ENCODE results near the gene NADSYN1. TPM values are rescaled to one million over a fixed set of nuclear protein-coding genes. Genes with fewer than 3 reads are reported as not detected.

The NADSYN1 gene
- total RNA-seq, 1 experiment from 2014 or later = 45.1 TPM

DNA sequence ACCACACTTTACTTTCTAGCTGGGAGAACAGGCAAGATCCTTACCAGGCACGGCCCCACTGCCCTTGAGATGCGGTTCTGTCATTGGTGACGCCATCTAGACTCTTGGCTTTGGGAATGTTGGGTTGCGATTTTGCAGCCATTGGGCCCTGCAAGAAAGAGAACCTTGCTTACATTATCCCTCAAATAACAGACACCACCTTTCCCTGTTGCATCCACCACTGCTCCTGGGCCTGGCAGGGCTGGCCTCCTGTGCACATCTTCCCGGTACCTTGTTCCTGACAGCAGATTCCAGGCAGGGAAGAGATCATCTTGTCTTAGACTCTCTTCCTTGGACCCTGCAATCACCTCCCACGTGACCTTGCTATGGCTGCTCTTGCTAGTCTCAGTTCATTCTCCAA is 8.2 kb upstream of the NADSYN1 start:
- Mint-ChIP-seq H3K36me3 (peaks cover 62% of the 10 kb centered on the region), H3K27me3 (ENCODE audit: low read depth) (no peaks in the 10 kb centered on the region), H3K4me1 (peaks cover 24% of the 10 kb centered on the region), H3K27ac (peak overlapping the region; percentile 13; the same call in 1 of the 2 replicates), H3K9me3 (peaks cover 7% of the 10 kb centered on the region), H3K4me3 (no peak overlapping the region)
- ChIA-PET POLR2A (no interaction called here), CTCF (no interaction called here)
- ATAC-seq (no peak), DNase-seq (ENCODE audit: low spot score) (no peak)
- TF ChIP-seq ZBTB21 (CRISPR knock-in tag; IDR thresholded peaks at IDR 0.05; ENCODE audit: borderline replicate concordance) (no peak), NFATC4 (CRISPR knock-in tag; IDR thresholded peaks at IDR 0.05) (no peak), SMAD4 (CRISPR knock-in tag; IDR thresholded peaks at IDR 0.05) (no peak), FOXK1 (CRISPR knock-in tag; IDR thresholded peaks at IDR 0.05) (no peak), RORB (CRISPR knock-in tag; IDR thresholded peaks at IDR 0.05) (no peak), CREB1 (CRISPR knock-in tag; IDR thresholded peaks at IDR 0.05) (no peak)
- TF ChIP-seq, protein P1, sequence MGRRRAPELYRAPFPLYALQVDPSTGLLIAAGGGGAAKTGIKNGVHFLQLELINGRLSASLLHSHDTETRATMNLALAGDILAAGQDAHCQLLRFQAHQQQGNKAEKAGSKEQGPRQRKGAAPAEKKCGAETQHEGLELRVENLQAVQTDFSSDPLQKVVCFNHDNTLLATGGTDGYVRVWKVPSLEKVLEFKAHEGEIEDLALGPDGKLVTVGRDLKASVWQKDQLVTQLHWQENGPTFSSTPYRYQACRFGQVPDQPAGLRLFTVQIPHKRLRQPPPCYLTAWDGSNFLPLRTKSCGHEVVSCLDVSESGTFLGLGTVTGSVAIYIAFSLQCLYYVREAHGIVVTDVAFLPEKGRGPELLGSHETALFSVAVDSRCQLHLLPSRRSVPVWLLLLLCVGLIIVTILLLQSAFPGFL (CRISPR knock-in tag; IDR thresholded peaks at IDR 0.05; ENCODE audit: borderline replicate concordance) = no peak
- TF ChIP-seq, protein P2, sequence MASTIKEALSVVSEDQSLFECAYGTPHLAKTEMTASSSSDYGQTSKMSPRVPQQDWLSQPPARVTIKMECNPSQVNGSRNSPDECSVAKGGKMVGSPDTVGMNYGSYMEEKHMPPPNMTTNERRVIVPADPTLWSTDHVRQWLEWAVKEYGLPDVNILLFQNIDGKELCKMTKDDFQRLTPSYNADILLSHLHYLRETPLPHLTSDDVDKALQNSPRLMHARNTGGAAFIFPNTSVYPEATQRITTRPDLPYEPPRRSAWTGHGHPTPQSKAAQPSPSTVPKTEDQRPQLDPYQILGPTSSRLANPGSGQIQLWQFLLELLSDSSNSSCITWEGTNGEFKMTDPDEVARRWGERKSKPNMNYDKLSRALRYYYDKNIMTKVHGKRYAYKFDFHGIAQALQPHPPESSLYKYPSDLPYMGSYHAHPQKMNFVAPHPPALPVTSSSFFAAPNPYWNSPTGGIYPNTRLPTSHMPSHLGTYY (CRISPR knock-in tag; IDR thresholded peaks at IDR 0.05) = no peak
- TF ChIP-seq, protein P3, sequence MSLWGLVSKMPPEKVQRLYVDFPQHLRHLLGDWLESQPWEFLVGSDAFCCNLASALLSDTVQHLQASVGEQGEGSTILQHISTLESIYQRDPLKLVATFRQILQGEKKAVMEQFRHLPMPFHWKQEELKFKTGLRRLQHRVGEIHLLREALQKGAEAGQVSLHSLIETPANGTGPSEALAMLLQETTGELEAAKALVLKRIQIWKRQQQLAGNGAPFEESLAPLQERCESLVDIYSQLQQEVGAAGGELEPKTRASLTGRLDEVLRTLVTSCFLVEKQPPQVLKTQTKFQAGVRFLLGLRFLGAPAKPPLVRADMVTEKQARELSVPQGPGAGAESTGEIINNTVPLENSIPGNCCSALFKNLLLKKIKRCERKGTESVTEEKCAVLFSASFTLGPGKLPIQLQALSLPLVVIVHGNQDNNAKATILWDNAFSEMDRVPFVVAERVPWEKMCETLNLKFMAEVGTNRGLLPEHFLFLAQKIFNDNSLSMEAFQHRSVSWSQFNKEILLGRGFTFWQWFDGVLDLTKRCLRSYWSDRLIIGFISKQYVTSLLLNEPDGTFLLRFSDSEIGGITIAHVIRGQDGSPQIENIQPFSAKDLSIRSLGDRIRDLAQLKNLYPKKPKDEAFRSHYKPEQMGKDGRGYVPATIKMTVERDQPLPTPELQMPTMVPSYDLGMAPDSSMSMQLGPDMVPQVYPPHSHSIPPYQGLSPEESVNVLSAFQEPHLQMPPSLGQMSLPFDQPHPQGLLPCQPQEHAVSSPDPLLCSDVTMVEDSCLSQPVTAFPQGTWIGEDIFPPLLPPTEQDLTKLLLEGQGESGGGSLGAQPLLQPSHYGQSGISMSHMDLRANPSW (CRISPR knock-in tag; conservative IDR thresholded peaks at IDR 0.05; ENCODE audit: low read depth) = no peak
- TF ChIP-seq, protein P4, sequence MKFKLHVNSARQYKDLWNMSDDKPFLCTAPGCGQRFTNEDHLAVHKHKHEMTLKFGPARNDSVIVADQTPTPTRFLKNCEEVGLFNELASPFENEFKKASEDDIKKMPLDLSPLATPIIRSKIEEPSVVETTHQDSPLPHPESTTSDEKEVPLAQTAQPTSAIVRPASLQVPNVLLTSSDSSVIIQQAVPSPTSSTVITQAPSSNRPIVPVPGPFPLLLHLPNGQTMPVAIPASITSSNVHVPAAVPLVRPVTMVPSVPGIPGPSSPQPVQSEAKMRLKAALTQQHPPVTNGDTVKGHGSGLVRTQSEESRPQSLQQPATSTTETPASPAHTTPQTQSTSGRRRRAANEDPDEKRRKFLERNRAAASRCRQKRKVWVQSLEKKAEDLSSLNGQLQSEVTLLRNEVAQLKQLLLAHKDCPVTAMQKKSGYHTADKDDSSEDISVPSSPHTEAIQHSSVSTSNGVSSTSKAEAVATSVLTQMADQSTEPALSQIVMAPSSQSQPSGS (CRISPR knock-in tag; IDR thresholded peaks at IDR 0.05; ENCODE audit: borderline replicate concordance, low read depth) = no peak
- TF ChIP-seq, protein P5, sequence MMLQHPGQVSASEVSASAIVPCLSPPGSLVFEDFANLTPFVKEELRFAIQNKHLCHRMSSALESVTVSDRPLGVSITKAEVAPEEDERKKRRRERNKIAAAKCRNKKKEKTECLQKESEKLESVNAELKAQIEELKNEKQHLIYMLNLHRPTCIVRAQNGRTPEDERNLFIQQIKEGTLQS (CRISPR knock-in tag; conservative IDR thresholded peaks at IDR 0.05) = no peak

DNA sequence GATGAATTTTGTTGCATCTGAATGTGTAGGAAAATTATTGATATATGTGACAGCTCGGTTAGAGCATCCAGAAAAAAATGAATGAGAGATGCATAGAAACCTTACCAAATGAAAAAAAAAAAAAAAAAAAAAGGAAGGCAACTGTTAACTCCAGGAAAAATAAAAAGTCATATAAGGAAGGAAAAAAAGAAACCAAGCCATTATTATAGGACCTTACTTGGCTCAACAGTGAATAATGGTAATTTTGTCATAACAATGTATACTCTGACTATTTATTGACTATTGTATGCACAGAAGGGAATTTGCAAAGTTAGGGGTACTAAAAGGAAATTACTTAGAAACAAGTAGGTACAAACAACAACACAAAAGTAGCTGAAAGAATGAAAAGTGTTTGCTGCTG is 6.9 kb upstream of the NADSYN1 start:
- Mint-ChIP-seq H3K4me1 (peaks cover 35% of the 10 kb centered on the region), H3K9me3 (peaks cover 7% of the 10 kb centered on the region), H3K36me3 (peaks cover 55% of the 10 kb centered on the region), H3K27me3 (ENCODE audit: low read depth) (no peaks in the 10 kb centered on the region), H3K27ac (no peak overlapping the region), H3K4me3 (peak overlapping the region; percentile 90)
- ChIA-PET POLR2A (no interaction called here), CTCF (no interaction called here)
- no peak for TF ChIP-seq MYBL2 (CRISPR knock-in tag; IDR thresholded peaks at IDR 0.05)
- TF ChIP-seq NR3C1 (CRISPR knock-in tag; conservative IDR thresholded peaks at IDR 0.05; ENCODE audit: low read depth) = no peak
- TF ChIP-seq, protein P6, sequence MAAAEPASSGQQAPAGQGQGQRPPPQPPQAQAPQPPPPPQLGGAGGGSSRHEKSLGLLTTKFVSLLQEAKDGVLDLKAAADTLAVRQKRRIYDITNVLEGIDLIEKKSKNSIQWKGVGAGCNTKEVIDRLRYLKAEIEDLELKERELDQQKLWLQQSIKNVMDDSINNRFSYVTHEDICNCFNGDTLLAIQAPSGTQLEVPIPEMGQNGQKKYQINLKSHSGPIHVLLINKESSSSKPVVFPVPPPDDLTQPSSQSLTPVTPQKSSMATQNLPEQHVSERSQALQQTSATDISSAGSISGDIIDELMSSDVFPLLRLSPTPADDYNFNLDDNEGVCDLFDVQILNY (CRISPR knock-in tag; IDR thresholded peaks at IDR 0.05) = no peak
- no peak for TF ChIP-seq TEAD4 (CRISPR knock-in tag; IDR thresholded peaks at IDR 0.05)
- TF ChIP-seq, protein P7, sequence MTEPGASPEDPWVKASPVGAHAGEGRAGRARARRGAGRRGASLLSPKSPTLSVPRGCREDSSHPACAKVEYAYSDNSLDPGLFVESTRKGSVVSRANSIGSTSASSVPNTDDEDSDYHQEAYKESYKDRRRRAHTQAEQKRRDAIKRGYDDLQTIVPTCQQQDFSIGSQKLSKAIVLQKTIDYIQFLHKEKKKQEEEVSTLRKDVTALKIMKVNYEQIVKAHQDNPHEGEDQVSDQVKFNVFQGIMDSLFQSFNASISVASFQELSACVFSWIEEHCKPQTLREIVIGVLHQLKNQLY (CRISPR knock-in tag; IDR thresholded peaks at IDR 0.05) = no peak
- ATAC-seq (no peak), DNase-seq (ENCODE audit: low spot score) (no peak)

Data from WTC11 (cell line).